GM06990 (cell line): ENCODE data around the gene C1QTNF1.
"Not testable (repeated sequence)": the region's sequence is repeated elsewhere in the genome, so short reads cannot be mapped to it uniquely, and the experiment has no call there.

Experiments
- DNase-seq: peaks from one replicate; pipeline ENCODE4 v3.0.0-alpha.2; 2011; ENCODE audit not compliant: insufficient read length; ENCODE audit errors: extremely low read depth
- H3K27me3 ChIP-seq: replicated peaks from 2 replicates; pipeline ENCODE4 v1.6.0; 2011; ENCODE audit warnings: low read length; ENCODE audit not compliant: control insufficient read depth, insufficient read depth
- H3K36me3 ChIP-seq: 2 replicates; pipeline ENCODE4 v1.5.1; 2011; ENCODE audit warnings: low read length; ENCODE audit not compliant: control insufficient read depth, insufficient read depth
- H3K4me3 ChIP-seq: replicated peaks from 2 replicates; pipeline ENCODE4 v1.5.1; 2011; ENCODE audit warnings: low read depth, mild to moderate bottlenecking, control low read depth, low read length
- CTCF ChIP-seq: IDR thresholded peaks from 2 replicates; pipeline ENCODE4 v1.5.1; 2011; ENCODE audit warnings: low read length, control low read depth, mild to moderate bottlenecking, inconsistent platforms; ENCODE audit not compliant: insufficient read depth, poor library complexity, severe bottlenecking

The C1QTNF1 gene

DNA sequence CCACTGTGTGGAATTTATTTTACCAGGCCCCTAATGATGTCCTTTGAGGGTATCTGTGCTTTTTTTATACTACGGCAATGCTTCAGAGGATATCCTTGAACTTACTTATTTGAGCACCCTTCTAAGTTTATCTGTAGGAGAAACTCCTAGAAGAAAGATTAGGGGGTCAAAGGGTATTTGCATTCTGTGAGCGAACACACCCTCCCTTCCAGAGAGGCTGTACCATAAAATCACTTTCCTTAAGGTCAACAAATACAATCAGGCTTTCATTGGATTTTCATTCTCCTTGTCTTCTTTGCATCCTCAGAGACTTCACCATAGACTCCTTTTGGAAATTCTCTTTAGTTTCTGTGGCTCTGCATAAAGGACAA, 4.7 kb upstream of the C1QTNF1 start:
- TF ChIP-seq CTCF, result no peak
- Histone ChIP-seq H3K4me3 (no peak overlapping the region), H3K27me3 (peaks cover 1% of the 10 kb centered on the region; the same call in 1 of the 2 replicates), H3K36me3 (no peaks in the 10 kb centered on the region)
- DNase-seq, result no peak

DNA sequence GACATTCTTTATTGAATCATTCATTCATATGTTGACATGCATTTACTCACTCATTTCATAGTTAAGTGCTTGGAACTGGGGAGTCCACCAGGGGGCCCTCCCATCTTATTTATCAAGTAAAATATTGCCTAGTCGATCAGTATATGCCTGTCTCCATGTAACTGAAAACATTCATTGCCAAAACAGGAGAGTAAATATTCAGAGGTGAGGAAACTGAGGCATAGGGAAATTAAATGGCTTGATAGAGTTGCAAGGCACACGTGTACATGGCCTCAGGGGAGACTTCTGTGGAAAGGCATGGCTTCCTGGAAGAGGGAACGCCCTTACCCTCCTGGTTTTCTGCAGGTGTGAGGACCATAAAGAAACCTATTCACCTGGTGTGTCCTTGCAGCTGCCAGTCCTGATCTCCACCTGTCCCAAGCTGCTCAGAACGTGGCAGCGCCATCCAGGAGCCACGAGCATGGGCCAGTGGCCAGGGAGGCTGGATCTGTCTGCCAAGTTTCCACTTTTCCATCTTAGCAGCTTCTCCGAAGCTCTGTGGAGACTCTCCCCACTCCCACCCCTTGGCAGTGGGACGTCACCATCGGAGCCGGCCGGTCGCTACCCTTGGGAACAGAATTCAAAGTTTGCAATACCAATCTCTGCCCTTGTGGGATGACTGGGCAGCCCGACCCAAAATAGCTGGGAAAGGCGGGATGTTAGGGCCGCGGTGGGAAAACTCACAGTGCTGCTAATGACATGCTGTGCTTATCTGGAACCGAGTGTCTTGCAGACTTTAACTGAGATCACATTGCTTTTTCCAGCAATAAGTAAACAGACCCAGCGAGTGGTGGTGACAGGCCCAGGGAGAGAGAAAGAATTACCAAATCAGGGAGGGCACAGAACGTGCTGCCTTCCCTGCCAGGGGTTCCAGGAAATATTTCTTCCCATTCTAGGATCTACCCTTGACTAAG, 4.1 kb upstream of the C1QTNF1 start:
- H3K27me3 ChIP-seq, result peaks cover 1% of the 10 kb centered on the region; the same call in 1 of the 2 replicates
- no peak overlapping the region for H3K4me3 ChIP-seq
- no peak for DNase-seq
- no peaks in the 10 kb centered on the region for H3K36me3 ChIP-seq
- TF ChIP-seq CTCF, result peak; percentile 64

DNA sequence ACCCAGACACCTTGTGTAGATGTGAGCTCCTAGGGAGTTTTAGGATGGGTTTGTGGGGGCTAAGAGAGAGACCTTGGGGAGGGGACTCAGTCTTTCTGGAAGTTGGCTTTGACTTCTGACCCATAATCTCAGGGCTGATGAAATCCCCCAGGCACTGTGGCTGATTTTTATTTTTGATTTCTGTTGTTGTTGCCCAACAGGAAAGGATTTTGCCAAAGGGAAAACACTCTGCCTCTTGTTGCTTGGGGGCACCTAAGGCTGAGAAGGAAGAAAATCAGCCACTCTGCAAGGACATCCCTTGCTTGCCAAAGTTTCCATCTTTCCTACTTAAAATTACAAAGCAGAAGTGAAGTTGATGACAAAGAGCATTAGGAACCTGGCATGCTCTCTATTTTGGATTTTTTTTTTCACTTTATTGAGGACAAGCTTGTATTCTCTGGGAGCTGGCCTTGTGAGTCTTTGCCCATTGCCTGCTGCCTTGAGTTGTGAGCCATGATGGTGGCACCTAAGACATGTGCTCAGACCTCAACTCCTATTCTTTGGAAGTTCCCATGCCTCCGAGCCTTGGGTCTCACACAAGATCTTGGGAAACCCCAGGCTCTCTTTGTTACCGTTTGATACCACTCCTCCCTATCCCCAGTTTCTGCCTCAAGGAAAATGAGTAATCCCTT, 3.2 kb upstream of the C1QTNF1 start:
- H3K4me3 ChIP-seq, result no peak overlapping the region
- no peaks in the 10 kb centered on the region for H3K36me3 ChIP-seq
- H3K27me3 ChIP-seq, result peaks cover 1% of the 10 kb centered on the region; the same call in 1 of the 2 replicates
- TF ChIP-seq CTCF, result no peak
- DNase-seq, result no peak

DNA sequence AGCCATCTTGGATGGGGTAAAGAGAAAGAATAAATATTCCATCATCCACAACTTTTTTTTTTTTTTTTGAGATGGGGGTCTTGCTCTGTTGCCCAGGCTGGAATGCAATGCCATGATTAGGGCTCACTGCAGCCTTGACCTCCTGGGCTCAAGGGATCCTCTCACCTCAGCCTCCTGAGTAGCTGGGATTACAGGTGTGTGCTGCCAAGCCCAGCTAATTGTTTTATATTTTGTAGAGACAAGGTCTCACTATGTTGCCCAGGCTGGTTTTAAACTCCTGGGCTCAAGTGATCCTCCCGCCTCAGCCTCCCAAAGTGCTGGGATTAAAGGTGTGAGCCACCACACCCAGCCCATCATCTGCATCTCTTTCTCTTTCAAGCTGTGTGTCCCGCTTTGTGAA, 2.0 kb upstream of the C1QTNF1 start:
- H3K36me3 ChIP-seq, H3K27me3 ChIP-seq, H3K4me3 ChIP-seq, DNase-seq: not testable (repeated sequence)

GRCh38 chr17:79022507-79022991, 1.4 kb upstream of the C1QTNF1 start:
- no peak for TF ChIP-seq CTCF
- Histone ChIP-seq H3K4me3 (no peak overlapping the region), H3K27me3 (peaks cover 1% of the 10 kb centered on the region; the same call in 1 of the 2 replicates), H3K36me3 (no peaks in the 10 kb centered on the region)
- DNase-seq, result no peak

DNA sequence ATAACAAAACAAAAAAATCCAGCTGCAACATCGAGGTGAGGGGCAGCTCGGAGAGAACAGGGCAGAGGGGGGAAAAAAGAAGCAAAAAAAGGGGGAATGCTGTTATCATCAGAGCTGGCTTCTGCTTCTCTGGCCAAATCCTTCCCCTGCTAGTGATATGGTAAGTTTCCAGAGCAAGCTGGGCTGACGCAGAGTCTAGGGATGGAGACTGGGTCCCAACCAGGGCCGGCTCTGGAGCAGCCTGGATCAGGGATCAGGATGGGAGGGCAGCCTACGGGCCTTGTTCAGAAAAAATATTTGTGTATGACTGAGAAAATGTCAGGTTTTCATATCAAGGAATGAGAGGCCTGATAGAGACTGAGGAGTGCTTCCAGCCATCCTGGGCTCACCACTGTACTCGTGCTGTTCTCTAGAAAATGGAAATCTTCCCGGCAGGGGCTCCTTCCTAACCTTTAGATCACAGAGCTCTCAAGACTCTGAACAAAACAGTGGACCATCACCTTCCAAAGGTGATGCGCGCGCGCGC, 726 bp upstream of the C1QTNF1 start:
- no peak for DNase-seq
- TF ChIP-seq CTCF, result no peak
- H3K27me3 ChIP-seq, result peaks cover 4% of the 10 kb centered on the region; the same call in 1 of the 2 replicates
- H3K36me3 ChIP-seq, result no peaks in the 10 kb centered on the region
- H3K4me3 ChIP-seq, result no peak overlapping the region
